SK-N-SH (cell line): ENCODE data around the gene KLF7.

Experiments used
- CTCF ChIP-seq: fragments of 200-600 bp; sonication (generic); IDR thresholded peaks from 2 replicates; pipeline ENCODE4 v1.6.1; 2017; ENCODE audit warnings: antibody characterized with exemption, mild to moderate bottlenecking, moderate library complexity
- EP300 ChIP-seq, 2 experiments: IDR thresholded peaks; 2 replicates each; pipeline versions ENCODE4 v1.4.0 to v1.6.1; 2012; ENCODE audit warnings: borderline replicate concordance in 1 of 2, low read depth in 1 of 2, low read length in 1 of 2
- FOSL2 ChIP-seq: IDR thresholded peaks from 2 replicates; pipeline ENCODE4 v1.4.0; 2012; ENCODE audit warnings: low read depth, mild to moderate bottlenecking, moderate library complexity, borderline replicate concordance
- JUND ChIP-seq: IDR thresholded peaks from 2 replicates; pipeline ENCODE4 v1.4.0; 2012
- MXI1 ChIP-seq: IDR thresholded peaks from 2 replicates; pipeline ENCODE4 v1.6.1; 2012; ENCODE audit warnings: mild to moderate bottlenecking, low read depth, low read length, improper control_type of control experiment
- NRF1 ChIP-seq: IDR thresholded peaks from 2 replicates; pipeline ENCODE4 v1.6.1; 2012; ENCODE audit warnings: low read depth, mild to moderate bottlenecking, low read length
- RXRA ChIP-seq: IDR thresholded peaks from 2 replicates; pipeline ENCODE4 v1.4.0; 2012; ENCODE audit warnings: low read depth, mild to moderate bottlenecking, borderline replicate concordance

DNA sequence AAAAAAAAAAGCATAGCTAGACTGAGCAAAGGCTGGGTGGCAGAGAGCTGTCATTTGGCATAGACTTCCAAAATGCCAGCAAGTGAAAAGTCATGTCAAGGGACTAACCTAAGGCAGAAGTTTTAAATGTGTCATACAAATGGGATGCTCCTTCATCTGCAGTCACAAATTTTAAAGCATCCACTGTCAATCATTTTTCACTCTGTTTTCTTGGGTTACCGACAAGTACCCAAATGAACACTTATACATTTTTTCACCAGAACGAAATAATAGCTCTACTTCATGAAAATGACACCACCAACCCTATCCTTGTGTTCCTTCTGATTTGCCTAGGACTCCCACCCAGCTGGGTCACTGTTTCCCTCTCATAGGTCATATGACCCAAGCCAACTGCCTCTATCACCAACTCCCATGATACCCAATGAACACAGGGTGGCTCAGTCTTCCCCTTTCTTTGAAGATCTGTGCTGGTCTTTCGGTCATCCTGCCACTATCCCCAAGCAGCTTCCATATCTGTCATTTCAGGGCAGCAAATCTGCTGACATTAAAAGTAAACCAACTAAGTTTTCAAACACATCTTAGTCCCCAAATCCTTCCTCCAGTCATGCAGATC, 21.5 kb downstream of the KLF7 start:
- no peak for TF ChIP-seq CTCF
- TF ChIP-seq JUND: no peak
- no peak for TF ChIP-seq EP300 (IDR thresholded peaks at IDR 0.05; ENCODE audit: borderline replicate concordance in 1 of 2, low read depth in 1 of 2, low read length in 1 of 2)
- no peak for TF ChIP-seq RXRA
- TF ChIP-seq NRF1: no peak
- TF ChIP-seq MXI1: no peak
- TF ChIP-seq FOSL2: no peak
